ENCODE measurements around the gene EME2. TPM values are rescaled to one million over a fixed set of nuclear protein-coding genes. Genes with fewer than 3 reads are reported as not detected.

EME2 gene
- total and polyA plus RNA-seq, 4 donors: 1.4 to 9.0 (median 3.0) TPM

DNA sequence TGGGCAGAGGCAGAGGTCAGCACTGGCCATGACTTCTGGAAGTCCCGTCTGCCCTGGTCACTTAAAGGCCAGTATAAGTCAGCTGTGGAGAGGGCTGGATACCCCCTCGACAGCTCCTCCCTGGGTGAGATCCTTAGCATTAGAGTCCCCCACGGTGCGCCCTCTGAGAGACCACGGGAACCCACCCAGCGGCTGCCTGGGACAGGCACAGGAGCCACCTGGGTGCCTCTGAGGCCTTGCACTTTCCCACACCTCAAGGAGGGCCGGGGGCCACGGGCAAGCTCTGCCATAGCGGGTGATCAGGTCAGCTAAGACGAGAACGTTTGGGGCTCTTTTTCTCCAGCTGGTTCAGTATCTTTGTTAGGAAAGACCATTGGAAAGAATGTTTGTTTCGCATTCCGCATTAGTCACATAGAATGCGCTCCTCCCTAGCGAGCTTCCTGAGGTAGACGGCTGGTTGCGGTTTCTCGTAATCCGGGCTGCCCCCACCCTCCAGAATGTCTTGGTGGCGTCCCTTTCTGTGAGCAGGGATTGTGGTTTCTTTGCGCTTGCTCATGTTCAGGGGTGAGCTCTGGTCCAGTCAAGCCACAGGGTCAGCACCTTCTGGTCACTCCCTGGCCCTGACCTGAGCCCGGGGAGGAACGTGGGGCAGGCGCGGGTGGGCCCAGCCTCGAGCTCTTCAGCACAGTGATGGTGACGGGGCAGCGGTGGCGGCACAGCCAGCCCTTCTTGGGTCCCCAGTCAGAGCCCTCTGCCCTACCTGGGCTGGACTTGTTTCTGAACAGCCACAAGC is 26.5 kb upstream of the EME2 start (continued):
- TF ChIP-seq, protein P1, sequence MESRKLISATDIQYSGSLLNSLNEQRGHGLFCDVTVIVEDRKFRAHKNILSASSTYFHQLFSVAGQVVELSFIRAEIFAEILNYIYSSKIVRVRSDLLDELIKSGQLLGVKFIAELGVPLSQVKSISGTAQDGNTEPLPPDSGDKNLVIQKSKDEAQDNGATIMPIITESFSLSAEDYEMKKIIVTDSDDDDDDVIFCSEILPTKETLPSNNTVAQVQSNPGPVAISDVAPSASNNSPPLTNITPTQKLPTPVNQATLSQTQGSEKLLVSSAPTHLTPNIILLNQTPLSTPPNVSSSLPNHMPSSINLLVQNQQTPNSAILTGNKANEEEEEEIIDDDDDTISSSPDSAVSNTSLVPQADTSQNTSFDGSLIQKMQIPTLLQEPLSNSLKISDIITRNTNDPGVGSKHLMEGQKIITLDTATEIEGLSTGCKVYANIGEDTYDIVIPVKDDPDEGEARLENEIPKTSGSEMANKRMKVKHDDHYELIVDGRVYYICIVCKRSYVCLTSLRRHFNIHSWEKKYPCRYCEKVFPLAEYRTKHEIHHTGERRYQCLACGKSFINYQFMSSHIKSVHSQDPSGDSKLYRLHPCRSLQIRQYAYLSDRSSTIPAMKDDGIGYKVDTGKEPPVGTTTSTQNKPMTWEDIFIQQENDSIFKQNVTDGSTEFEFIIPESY (IDR thresholded peaks at IDR 0.05): no peak
- TF ChIP-seq TAF1 (conservative IDR thresholded peaks at IDR 0.05): no peak

DNA sequence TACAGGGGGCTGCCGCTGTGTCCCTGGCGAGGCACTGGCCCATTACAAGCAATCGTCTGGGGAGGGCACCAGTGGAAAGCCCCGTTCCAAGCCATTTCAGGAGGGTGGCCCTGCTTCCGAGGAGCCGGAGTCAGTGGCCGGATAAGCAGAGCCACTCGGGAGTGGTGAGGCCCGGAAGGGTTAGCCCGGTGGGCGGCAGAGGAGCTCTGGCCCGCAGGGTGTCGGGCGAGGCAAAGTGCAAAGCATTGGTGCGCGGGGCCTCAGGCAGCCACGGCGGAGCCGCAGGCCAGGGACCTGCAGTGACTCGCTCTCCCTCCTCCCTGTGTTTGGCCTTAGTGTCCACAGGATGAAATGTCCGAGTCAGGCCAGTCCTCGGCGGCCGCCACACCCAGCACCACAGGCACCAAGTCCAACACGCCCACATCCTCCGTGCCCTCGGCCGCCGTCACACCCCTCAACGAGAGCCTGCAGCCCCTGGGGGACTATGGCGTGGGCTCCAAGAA is 25.9 kb upstream of the EME2 start:
- DNase-seq (ENCODE audit: low spot score): no peak
- TF ChIP-seq SP1 (IDR thresholded peaks at IDR 0.05) (no peak), EGR1 (IDR thresholded peaks at IDR 0.05; ENCODE audit: low read depth in 2 of 2) (no peak), HNF4A (conservative IDR thresholded peaks at IDR 0.05) (no peak), TAF1 (conservative IDR thresholded peaks at IDR 0.05) (no peak), NR2F2 (IDR thresholded peaks at IDR 0.05) (no peak), FOXA1 (IDR thresholded peaks at IDR 0.05) (no peak), RXRA (IDR thresholded peaks at IDR 0.05) (no peak), HNF4G (IDR thresholded peaks at IDR 0.05) (no peak), JUND (IDR thresholded peaks at IDR 0.05) (no peak), FOXA2 (IDR thresholded peaks at IDR 0.05) (no peak), YY1 (IDR thresholded peaks at IDR 0.05) (no peak), RAD21 (IDR thresholded peaks at IDR 0.05) (no peak), GABPA (IDR thresholded peaks at IDR 0.05 in 1 of 2, conservative IDR thresholded peaks at IDR 0.05 in 1 of 2) (no peak)
- TF ChIP-seq, protein P2, sequence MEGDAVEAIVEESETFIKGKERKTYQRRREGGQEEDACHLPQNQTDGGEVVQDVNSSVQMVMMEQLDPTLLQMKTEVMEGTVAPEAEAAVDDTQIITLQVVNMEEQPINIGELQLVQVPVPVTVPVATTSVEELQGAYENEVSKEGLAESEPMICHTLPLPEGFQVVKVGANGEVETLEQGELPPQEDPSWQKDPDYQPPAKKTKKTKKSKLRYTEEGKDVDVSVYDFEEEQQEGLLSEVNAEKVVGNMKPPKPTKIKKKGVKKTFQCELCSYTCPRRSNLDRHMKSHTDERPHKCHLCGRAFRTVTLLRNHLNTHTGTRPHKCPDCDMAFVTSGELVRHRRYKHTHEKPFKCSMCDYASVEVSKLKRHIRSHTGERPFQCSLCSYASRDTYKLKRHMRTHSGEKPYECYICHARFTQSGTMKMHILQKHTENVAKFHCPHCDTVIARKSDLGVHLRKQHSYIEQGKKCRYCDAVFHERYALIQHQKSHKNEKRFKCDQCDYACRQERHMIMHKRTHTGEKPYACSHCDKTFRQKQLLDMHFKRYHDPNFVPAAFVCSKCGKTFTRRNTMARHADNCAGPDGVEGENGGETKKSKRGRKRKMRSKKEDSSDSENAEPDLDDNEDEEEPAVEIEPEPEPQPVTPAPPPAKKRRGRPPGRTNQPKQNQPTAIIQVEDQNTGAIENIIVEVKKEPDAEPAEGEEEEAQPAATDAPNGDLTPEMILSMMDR (IDR thresholded peaks at IDR 0.05; ENCODE audit: low read depth, low read length, missing input control): no peak
- TF ChIP-seq, protein P3, sequence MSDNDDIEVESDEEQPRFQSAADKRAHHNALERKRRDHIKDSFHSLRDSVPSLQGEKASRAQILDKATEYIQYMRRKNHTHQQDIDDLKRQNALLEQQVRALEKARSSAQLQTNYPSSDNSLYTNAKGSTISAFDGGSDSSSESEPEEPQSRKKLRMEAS (IDR thresholded peaks at IDR 0.05): no peak
- TF ChIP-seq, protein P4, sequence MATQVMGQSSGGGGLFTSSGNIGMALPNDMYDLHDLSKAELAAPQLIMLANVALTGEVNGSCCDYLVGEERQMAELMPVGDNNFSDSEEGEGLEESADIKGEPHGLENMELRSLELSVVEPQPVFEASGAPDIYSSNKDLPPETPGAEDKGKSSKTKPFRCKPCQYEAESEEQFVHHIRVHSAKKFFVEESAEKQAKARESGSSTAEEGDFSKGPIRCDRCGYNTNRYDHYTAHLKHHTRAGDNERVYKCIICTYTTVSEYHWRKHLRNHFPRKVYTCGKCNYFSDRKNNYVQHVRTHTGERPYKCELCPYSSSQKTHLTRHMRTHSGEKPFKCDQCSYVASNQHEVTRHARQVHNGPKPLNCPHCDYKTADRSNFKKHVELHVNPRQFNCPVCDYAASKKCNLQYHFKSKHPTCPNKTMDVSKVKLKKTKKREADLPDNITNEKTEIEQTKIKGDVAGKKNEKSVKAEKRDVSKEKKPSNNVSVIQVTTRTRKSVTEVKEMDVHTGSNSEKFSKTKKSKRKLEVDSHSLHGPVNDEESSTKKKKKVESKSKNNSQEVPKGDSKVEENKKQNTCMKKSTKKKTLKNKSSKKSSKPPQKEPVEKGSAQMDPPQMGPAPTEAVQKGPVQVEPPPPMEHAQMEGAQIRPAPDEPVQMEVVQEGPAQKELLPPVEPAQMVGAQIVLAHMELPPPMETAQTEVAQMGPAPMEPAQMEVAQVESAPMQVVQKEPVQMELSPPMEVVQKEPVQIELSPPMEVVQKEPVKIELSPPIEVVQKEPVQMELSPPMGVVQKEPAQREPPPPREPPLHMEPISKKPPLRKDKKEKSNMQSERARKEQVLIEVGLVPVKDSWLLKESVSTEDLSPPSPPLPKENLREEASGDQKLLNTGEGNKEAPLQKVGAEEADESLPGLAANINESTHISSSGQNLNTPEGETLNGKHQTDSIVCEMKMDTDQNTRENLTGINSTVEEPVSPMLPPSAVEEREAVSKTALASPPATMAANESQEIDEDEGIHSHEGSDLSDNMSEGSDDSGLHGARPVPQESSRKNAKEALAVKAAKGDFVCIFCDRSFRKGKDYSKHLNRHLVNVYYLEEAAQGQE (IDR thresholded peaks at IDR 0.05): no peak
- TF ChIP-seq, protein P1 (IDR thresholded peaks at IDR 0.05): no peak
- TF ChIP-seq, protein P5, sequence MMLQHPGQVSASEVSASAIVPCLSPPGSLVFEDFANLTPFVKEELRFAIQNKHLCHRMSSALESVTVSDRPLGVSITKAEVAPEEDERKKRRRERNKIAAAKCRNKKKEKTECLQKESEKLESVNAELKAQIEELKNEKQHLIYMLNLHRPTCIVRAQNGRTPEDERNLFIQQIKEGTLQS (IDR thresholded peaks at IDR 0.05): no peak
- 96% methylated on average over 31 of the region's 31 CpGs for WGBS

More for the DNA sequence above, 25.9 kb upstream of the EME2 start:
- Histone ChIP-seq H3K27me3 (ENCODE audit: control insufficient read depth in 4 of 4, insufficient read depth in 4 of 4, low read length in 3 of 4) (no peaks in the 10 kb centered on the region), H3K4me1 (ENCODE audit: control insufficient read depth in 4 of 4, insufficient read depth in 4 of 4, low read length in 3 of 4) (no peaks in the 10 kb centered on the region), H3K9ac (ENCODE audit: low read depth in 1 of 2, low read length in 2 of 2) (no peak overlapping the region), H3K9me3 (ENCODE audit: control insufficient read depth in 4 of 4, low read length in 3 of 4) (no peaks in the 10 kb centered on the region), H3K27ac (ENCODE audit: low read depth in 1 of 2, low read length in 2 of 2) (no peak overlapping the region), H3K4me3 (ENCODE audit: low read depth in 1 of 3, low read length in 3 of 3) (no peak overlapping the region), H3K36me3 (ENCODE audit: control insufficient read depth in 4 of 4, insufficient read depth in 3 of 4, low read depth in 1 of 4, low read length in 3 of 4) (peaks cover 6 to 60% (median 28%) of the 10 kb centered on the region in 4 donors)

Data from liver (tissue), 9 donors.